Measurements from ENCODE around the gene DUXB. TPM values are rescaled to one million over a fixed set of nuclear protein-coding genes. Genes with fewer than 3 reads are reported as not detected.

DUXB gene
- total and polyA plus RNA-seq, 2 of the 13 experiments (the other 11 are each of a cell fraction or from before 2014, with no cell fraction given), result not detected

- TF ChIP-seq HINFP (CRISPR knock-in tag; IDR thresholded peaks at IDR 0.05; ENCODE audit: low read depth) (no peak), ATM (IDR thresholded peaks at IDR 0.05; ENCODE audit: borderline replicate concordance) (no peak), GATAD2A (CRISPR knock-in tag; IDR thresholded peaks at IDR 0.05) (peak; percentile 54), AHDC1 (CRISPR knock-in tag; IDR thresholded peaks at IDR 0.05; ENCODE audit: borderline replicate concordance) (0 out of 2 replicates have a peak, but pooled peaks have one; percentile 31), DPF2 (CRISPR knock-in tag; IDR thresholded peaks at IDR 0.05; ENCODE audit: borderline replicate concordance, low read depth) (no peak), ZNF20 (CRISPR knock-in tag; IDR thresholded peaks at IDR 0.05) (0 out of 2 replicates have a peak, but pooled peaks have one; percentile 17), CBX2 (IDR thresholded peaks at IDR 0.05; ENCODE audit: low read depth, low read length) (no peak), CBX2 (CRISPR knock-in tag; IDR thresholded peaks at IDR 0.05; ENCODE audit: low read depth) (0 out of 2 replicates have a peak, but pooled peaks have one; percentile 95), CCDC6 (CRISPR knock-in tag; IDR thresholded peaks at IDR 0.05) (0 out of 2 replicates have a peak, but pooled peaks have one; percentile 19), GFI1 (CRISPR knock-in tag; IDR thresholded peaks at IDR 0.05; ENCODE audit: borderline replicate concordance) (peak; percentile 30; the same call in 1 of the 2 replicates), MXI1 (IDR thresholded peaks at IDR 0.05; ENCODE audit: borderline replicate concordance, low read depth, low read length) (peak; percentile 41; the same call in 1 of the 3 replicates), YEATS2 (CRISPR knock-in tag; IDR thresholded peaks at IDR 0.05; ENCODE audit: borderline replicate concordance) (peak; percentile 83; the same call in 1 of the 2 replicates), FOXK2 (IDR thresholded peaks at IDR 0.05) (peak; percentile 98), ETV6 (CRISPR knock-in tag; conservative IDR thresholded peaks at IDR 0.05) (peak; percentile 51; the same call in 1 of the 2 replicates), ZFP82 (CRISPR knock-in tag; IDR thresholded peaks at IDR 0.05; ENCODE audit: borderline replicate concordance) (peak; percentile 78; the same call in 1 of the 2 replicates), NR1H2 (CRISPR knock-in tag; IDR thresholded peaks at IDR 0.05; ENCODE audit: borderline replicate concordance, low read depth) (no peak)
- TF ChIP-seq, protein P1, sequence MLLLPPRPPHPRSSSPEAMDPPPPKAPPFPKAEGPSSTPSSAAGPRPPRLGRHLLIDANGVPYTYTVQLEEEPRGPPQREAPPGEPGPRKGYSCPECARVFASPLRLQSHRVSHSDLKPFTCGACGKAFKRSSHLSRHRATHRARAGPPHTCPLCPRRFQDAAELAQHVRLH (CRISPR knock-in tag; IDR thresholded peaks at IDR 0.05; ENCODE audit: borderline replicate concordance, low read depth), result no peak
- TF ChIP-seq, protein P2, sequence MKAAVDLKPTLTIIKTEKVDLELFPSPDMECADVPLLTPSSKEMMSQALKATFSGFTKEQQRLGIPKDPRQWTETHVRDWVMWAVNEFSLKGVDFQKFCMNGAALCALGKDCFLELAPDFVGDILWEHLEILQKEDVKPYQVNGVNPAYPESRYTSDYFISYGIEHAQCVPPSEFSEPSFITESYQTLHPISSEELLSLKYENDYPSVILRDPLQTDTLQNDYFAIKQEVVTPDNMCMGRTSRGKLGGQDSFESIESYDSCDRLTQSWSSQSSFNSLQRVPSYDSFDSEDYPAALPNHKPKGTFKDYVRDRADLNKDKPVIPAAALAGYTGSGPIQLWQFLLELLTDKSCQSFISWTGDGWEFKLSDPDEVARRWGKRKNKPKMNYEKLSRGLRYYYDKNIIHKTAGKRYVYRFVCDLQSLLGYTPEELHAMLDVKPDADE (CRISPR knock-in tag; IDR thresholded peaks at IDR 0.05), result no peak
- TF ChIP-seq, protein P3, sequence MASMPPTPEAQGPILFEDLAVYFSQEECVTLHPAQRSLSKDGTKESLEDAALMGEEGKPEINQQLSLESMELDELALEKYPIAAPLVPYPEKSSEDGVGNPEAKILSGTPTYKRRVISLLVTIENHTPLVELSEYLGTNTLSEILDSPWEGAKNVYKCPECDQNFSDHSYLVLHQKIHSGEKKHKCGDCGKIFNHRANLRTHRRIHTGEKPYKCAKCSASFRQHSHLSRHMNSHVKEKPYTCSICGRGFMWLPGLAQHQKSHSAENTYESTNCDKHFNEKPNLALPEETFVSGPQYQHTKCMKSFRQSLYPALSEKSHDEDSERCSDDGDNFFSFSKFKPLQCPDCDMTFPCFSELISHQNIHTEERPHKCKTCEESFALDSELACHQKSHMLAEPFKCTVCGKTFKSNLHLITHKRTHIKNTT (CRISPR knock-in tag; IDR thresholded peaks at IDR 0.05), result no peak
Measured at GRCh38 chr16:75648265-75649076, 52.8 kb downstream of the DUXB start (continued).
